Neural cell (in vitro differentiated cells): Measurements from ENCODE around the gene ZDHHC17. TPM values are rescaled to one million over a fixed set of nuclear protein-coding genes. Genes with fewer than 3 reads are reported as not detected.

Experiments used
- H2AFZ ChIP-seq: fragments of 200-600, 300-800 bp; sonication (generic), shearing (Covaris generic); 2 replicates; pipeline ENCODE4 v1.6.0; 2014; ENCODE audit warnings: low read depth, mild to moderate bottlenecking, antibody characterized with exemption, low read length, moderate library complexity
- H3F3A ChIP-seq: fragments of 200-600 bp; shearing (Covaris generic); 2 replicates; pipeline ENCODE4 v1.6.1; 2016; ENCODE audit warnings: mild to moderate bottlenecking, moderate library complexity, mixed read lengths, antibody characterized with exemption, low read length; ENCODE audit not compliant: insufficient read depth, poor library complexity, severe bottlenecking
- H3K27ac ChIP-seq: fragments of 200-600, 300-800 bp; sonication (generic), shearing (Covaris generic); 2 replicates; pipeline ENCODE4 v1.5.1; 2014; ENCODE audit warnings: mild to moderate bottlenecking, low read length, moderate library complexity
- H3K27me3 ChIP-seq: fragments of 300-800, 200-600 bp; sonication (generic), shearing (Covaris generic); 2 replicates; pipeline ENCODE4 v1.6.0; 2014; ENCODE audit warnings: mild to moderate bottlenecking, low read depth, low read length, moderate library complexity; ENCODE audit not compliant: insufficient read depth
- H3K36me3 ChIP-seq: fragments of 300-800, 200-600 bp; sonication (generic), shearing (Covaris generic); 2 replicates; pipeline ENCODE4 v1.5.1; 2014; ENCODE audit warnings: mild to moderate bottlenecking, antibody characterized with exemption, low read length, moderate library complexity; ENCODE audit not compliant: insufficient read depth
- H3K4me2 ChIP-seq: fragments of 300-800, 200-600 bp; sonication (generic), shearing (Covaris generic); 2 replicates; pipeline ENCODE4 v1.6.0; 2014; ENCODE audit warnings: mild to moderate bottlenecking, low read length
- H3K4me3 ChIP-seq: fragments of 300-800, 200-600 bp; sonication (generic), shearing (Covaris generic); 2 replicates; pipeline ENCODE4 v1.5.1; 2014; ENCODE audit warnings: mild to moderate bottlenecking, low read length, moderate library complexity
- H3K79me2 ChIP-seq: fragments of 200-600 bp; shearing (Covaris generic); replicated peaks from 2 replicates; pipeline ENCODE4 v1.6.0; 2014; ENCODE audit warnings: mild to moderate bottlenecking, low read length, moderate library complexity; ENCODE audit not compliant: insufficient read depth
- H3K9ac ChIP-seq: fragments of 300-800, 200-600 bp; sonication (generic), shearing (Covaris generic); 2 replicates; pipeline ENCODE4 v1.6.1; 2016; ENCODE audit warnings: mild to moderate bottlenecking, low read length, mixed read lengths
- H3K9me2 ChIP-seq: fragments of 200-600 bp; shearing (Covaris generic); 2 replicates; pipeline ENCODE4 v1.6.1; 2016; ENCODE audit warnings: mild to moderate bottlenecking, low read length, mixed read lengths; ENCODE audit not compliant: insufficient read depth
- H3K9me3 ChIP-seq: fragments of 200-600, 300-800 bp; sonication (generic), shearing (Covaris generic); 2 replicates; pipeline ENCODE4 v1.6.1; 2016; ENCODE audit warnings: mild to moderate bottlenecking, mixed run types, low read length, moderate library complexity, mixed read lengths
- H4K20me1 ChIP-seq: fragments of 200-600 bp; shearing (Covaris generic); 2 replicates; pipeline ENCODE4 v1.6.1; 2016; ENCODE audit warnings: mild to moderate bottlenecking, mixed run types; ENCODE audit not compliant: insufficient read depth
- CTCF ChIP-seq: fragments of 450-650 bp; IDR thresholded peaks from 2 replicates; pipeline ENCODE4 v1.5.1; 2014; ENCODE audit warnings: antibody characterized with exemption, mild to moderate bottlenecking, moderate library complexity; ENCODE audit not compliant: poor library complexity, severe bottlenecking
- EP300 ChIP-seq: fragments of 450-650 bp; conservative IDR thresholded peaks from 2 replicates; pipeline ENCODE4 v1.6.1; 2014; ENCODE audit warnings: antibody characterized with exemption, mild to moderate bottlenecking, moderate library complexity; ENCODE audit not compliant: poor library complexity, severe bottlenecking
- EZH2 ChIP-seq: fragments of 200-600, 300-800 bp; shearing (Covaris generic), sonication (generic); IDR thresholded peaks from 2 replicates; pipeline ENCODE4 v1.6.1; 2014; ENCODE audit warnings: antibody characterized with exemption, low read length, borderline replicate concordance, mild to moderate bottlenecking; ENCODE audit not compliant: insufficient read depth, poor library complexity, severe bottlenecking
- MXI1 ChIP-seq: fragments of 450-650 bp; conservative IDR thresholded peaks from 2 replicates; pipeline ENCODE4 v1.6.1; 2014; ENCODE audit warnings: antibody characterized with exemption, mild to moderate bottlenecking; ENCODE audit not compliant: poor library complexity, severe bottlenecking
- POLR2AphosphoS5 ChIP-seq: IDR thresholded peaks from 2 replicates; pipeline ENCODE4 v1.6.1; 2012
- RAD21 ChIP-seq: fragments of 450-650 bp; conservative IDR thresholded peaks from 2 replicates; pipeline ENCODE4 v1.6.1; 2014; ENCODE audit warnings: antibody characterized with exemption, mild to moderate bottlenecking, moderate library complexity
- REST ChIP-seq: IDR thresholded peaks from 2 replicates; pipeline ENCODE4 v1.6.1; 2012; ENCODE audit warnings: borderline replicate concordance
- SMC3 ChIP-seq: fragments of 450-650 bp; conservative IDR thresholded peaks from 2 replicates; pipeline ENCODE4 v1.6.1; 2014; ENCODE audit warnings: antibody characterized with exemption, mild to moderate bottlenecking, moderate library complexity; ENCODE audit not compliant: poor library complexity
- TAF1 ChIP-seq: IDR thresholded peaks from 2 replicates; pipeline ENCODE4 v1.6.1; 2012; ENCODE audit warnings: low read depth
- polyA plus RNA-seq: library from polyadenylated mRNA; depleted of rRNA; stranded (reverse); fragments of >200 nt; gene quantifications from 2 replicates; pipeline ENCODE4 v1.2.3, GENCODE V29; 2014

Gene ZDHHC17
- polyA plus RNA-seq, 1 donor from 2014 or later: 217 TPM

- H3K9me3 ChIP-seq: no peaks in the 10 kb centered on the region
- H2AFZ ChIP-seq: no peak overlapping the region
- H3K4me2 ChIP-seq: no peak overlapping the region
- H3K36me3 ChIP-seq: peaks cover 5% of the 10 kb centered on the region
- H4K20me1 ChIP-seq: no peaks in the 10 kb centered on the region
- H3K4me3 ChIP-seq: no peak overlapping the region
- no peaks in the 10 kb centered on the region for H3K9me2 ChIP-seq
- no peaks in the 10 kb centered on the region for H3K27me3 ChIP-seq
- no peaks in the 10 kb centered on the region for H3F3A ChIP-seq
- no peaks in the 10 kb centered on the region for H3K79me2 ChIP-seq
- no peak overlapping the region for H3K27ac ChIP-seq
- no peak for TF ChIP-seq RAD21
- TF ChIP-seq SMC3: no peak
- TF ChIP-seq TAF1: no peak
- no peak for TF ChIP-seq MXI1
- TF ChIP-seq POLR2AphosphoS5: no peak
- TF ChIP-seq CTCF: no peak
- no peak for TF ChIP-seq REST
- TF ChIP-seq EP300: no peak
- TF ChIP-seq EZH2: no peak
- no peak overlapping the region for H3K9ac ChIP-seq
Observed at GRCh38 chr12:76848132-76848531, 84.2 kb downstream of the ZDHHC17 start.

- H2AFZ ChIP-seq: no peak overlapping the region
- H3K79me2 ChIP-seq: no peaks in the 10 kb centered on the region
- no peaks in the 10 kb centered on the region for H3F3A ChIP-seq
- H3K4me3 ChIP-seq: no peak overlapping the region
- no peaks in the 10 kb centered on the region for H3K9me3 ChIP-seq
- no peak overlapping the region for H3K4me2 ChIP-seq
- TF ChIP-seq MXI1: no peak
- no peak for TF ChIP-seq CTCF
- no peak overlapping the region for H3K27ac ChIP-seq
- peaks cover 5% of the 10 kb centered on the region for H3K36me3 ChIP-seq
- H3K27me3 ChIP-seq: no peaks in the 10 kb centered on the region
- H4K20me1 ChIP-seq: no peaks in the 10 kb centered on the region
- H3K9ac ChIP-seq: no peak overlapping the region
- no peaks in the 10 kb centered on the region for H3K9me2 ChIP-seq
Observed at GRCh38 chr12:76852106-76852505, 88.2 kb downstream of the ZDHHC17 start.
